CD4-positive, alpha-beta T cell treated with Interleukin-4 for 1 hour (primary cell): Measurements from ENCODE around the gene TUBB2A.

Source experiments
- DNase-seq, 2 donors: peaks; one replicate each; pipeline ENCODE4 v3.0.0-alpha.2; 2020 to 2022

TUBB2A gene

GRCh38 chr6:3117912-3118352 lies 39.4 kb downstream of the TUBB2A start:
- no peak for DNase-seq

- no peak for DNase-seq
Measured at GRCh38 chr6:3114377-3114776, 43.0 kb downstream of the TUBB2A start.

GRCh38 chr6:3109761-3110160 lies 47.6 kb downstream of the TUBB2A start:
- no peak for DNase-seq

GRCh38 chr6:3108746-3109414 lies 48.5 kb downstream of the TUBB2A start:
- no peak for DNase-seq
